VCaP (cell line): ENCODE data around the gene PAPPA.

Experiments used
- H3K27ac ChIP-seq: fragments of 450-650 bp; 2 replicates; pipeline ENCODE4 v1.5.1; 2017
- CTCF ChIP-seq: fragments of 450-650 bp; conservative IDR thresholded peaks from 2 replicates; pipeline ENCODE4 v1.5.1; 2017; ENCODE audit warnings: mild to moderate bottlenecking, moderate library complexity

The PAPPA gene

GRCh38 chr9:116383133-116383532 is 229.5 kb downstream of the PAPPA start:
- TF ChIP-seq CTCF: no peak

GRCh38 chr9:116383936-116384335 is 230.3 kb downstream of the PAPPA start:
- no peak overlapping the region for H3K27ac ChIP-seq
- no peak for TF ChIP-seq CTCF

More at GRCh38 chr9:116383133-116383532, 229.5 kb downstream of the PAPPA start:
- no peak overlapping the region for H3K27ac ChIP-seq

- H3K27ac ChIP-seq: no peak overlapping the region
- no peak for TF ChIP-seq CTCF
Measured at GRCh38 chr9:116387934-116388698, 234.5 kb downstream of the PAPPA start.

GRCh38 chr9:116389541-116390302 is 236.1 kb downstream of the PAPPA start:
- no peak overlapping the region for H3K27ac ChIP-seq
- no peak for TF ChIP-seq CTCF

GRCh38 chr9:116390303-116391228 is 237.0 kb downstream of the PAPPA start:
- no peak overlapping the region for H3K27ac ChIP-seq
- no peak for TF ChIP-seq CTCF

GRCh38 chr9:116391306-116391900 is 237.8 kb downstream of the PAPPA start:
- H3K27ac ChIP-seq: no peak overlapping the region
- no peak for TF ChIP-seq CTCF
